ENCODE results near the gene TRDN.

Gene TRDN

GRCh38 chr6:123333000-123333756 lies 303.6 kb downstream of the TRDN start:
- H3K4me3 ChIP-seq (ENCODE audit: low read depth in 1 of 2, low read length in 2 of 2), result no peak overlapping the region
- no peak overlapping the region for H3K4me2 ChIP-seq (ENCODE audit: insufficient read depth, low read length)
- H3K9me3 ChIP-seq (ENCODE audit: insufficient read depth, low read length, severe bottlenecking), result no peaks in the 10 kb centered on the region
- H3K27ac ChIP-seq (ENCODE audit: low read length), result no peak overlapping the region
- no peaks in the 10 kb centered on the region for H3K27me3 ChIP-seq (ENCODE audit: insufficient read depth, low read length, poor library complexity)
- no peak overlapping the region for H3K9ac ChIP-seq (ENCODE audit: low read depth, low read length)
- ATAC-seq (ENCODE audit: insufficient read depth, low read depth), result no peak
- no peak for TF ChIP-seq EZH2 (IDR thresholded peaks at IDR 0.05; ENCODE audit: borderline replicate concordance, low read depth, low read length, severe bottlenecking)
- TF ChIP-seq CTCF (IDR thresholded peaks at IDR 0.05; ENCODE audit: borderline replicate concordance, extremely low read depth, low read length, poor library complexity, severe bottlenecking), result no peak
- H4K20me1 ChIP-seq (ENCODE audit: insufficient read depth, low read length), result no peaks in the 10 kb centered on the region
- no peak for DNase-seq
- H3K4me1 ChIP-seq (ENCODE audit: insufficient read depth, low read length), result no peaks in the 10 kb centered on the region
- no peaks in the 10 kb centered on the region for H3K36me3 ChIP-seq (ENCODE audit: insufficient read depth, low read length)
- no peaks in the 10 kb centered on the region for H3K79me2 ChIP-seq (ENCODE audit: insufficient read depth, low read length)
- H2AFZ ChIP-seq (ENCODE audit: low read depth, low read length), result no peak overlapping the region

DNA sequence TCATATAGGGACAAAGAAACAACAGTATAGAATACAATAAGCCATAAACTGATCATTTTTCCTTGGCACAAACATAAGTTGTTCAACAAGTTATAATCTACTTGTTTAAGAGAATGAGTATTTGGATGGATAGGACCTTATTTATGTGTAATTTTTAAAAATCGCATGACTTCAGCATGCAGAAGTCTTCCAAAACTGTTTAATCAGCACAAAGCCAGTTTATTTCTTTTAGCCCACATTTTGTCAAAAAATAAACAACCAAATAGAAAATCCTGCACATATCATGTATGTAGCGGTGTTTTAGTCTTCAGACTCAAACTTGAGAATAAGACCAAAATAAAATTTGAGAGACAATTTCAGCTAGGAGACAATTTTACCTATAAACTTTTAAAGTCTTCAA lies 304.7 kb downstream of the TRDN start:
- Histone ChIP-seq H3K4me2 (ENCODE audit: insufficient read depth, low read length) (no peak overlapping the region), H3K4me1 (ENCODE audit: insufficient read depth, low read length) (no peaks in the 10 kb centered on the region), H3K27ac (ENCODE audit: low read length) (no peak overlapping the region), H4K20me1 (ENCODE audit: insufficient read depth, low read length) (no peaks in the 10 kb centered on the region), H3K27me3 (ENCODE audit: insufficient read depth, low read length, poor library complexity) (no peaks in the 10 kb centered on the region), H2AFZ (ENCODE audit: low read depth, low read length) (no peak overlapping the region), H3K9ac (ENCODE audit: low read depth, low read length) (no peak overlapping the region), H3K79me2 (ENCODE audit: insufficient read depth, low read length) (no peaks in the 10 kb centered on the region), H3K36me3 (ENCODE audit: insufficient read depth, low read length) (no peaks in the 10 kb centered on the region), H3K4me3 (ENCODE audit: low read depth in 1 of 2, low read length in 2 of 2) (no peak overlapping the region), H3K9me3 (ENCODE audit: insufficient read depth, low read length, severe bottlenecking) (no peaks in the 10 kb centered on the region)
- DNase-seq (no peak), ATAC-seq (ENCODE audit: insufficient read depth, low read depth) (no peak)
- TF ChIP-seq CTCF (IDR thresholded peaks at IDR 0.05; ENCODE audit: borderline replicate concordance, extremely low read depth, low read length, poor library complexity, severe bottlenecking) (no peak), EZH2 (IDR thresholded peaks at IDR 0.05; ENCODE audit: borderline replicate concordance, low read depth, low read length, severe bottlenecking) (no peak)

GRCh38 chr6:123329337-123329736 lies 307.4 kb downstream of the TRDN start:
- Histone ChIP-seq H3K79me2 (ENCODE audit: insufficient read depth, low read length) (no peaks in the 10 kb centered on the region), H3K27me3 (ENCODE audit: insufficient read depth, low read length, poor library complexity) (no peaks in the 10 kb centered on the region), H3K4me1 (ENCODE audit: insufficient read depth, low read length) (no peaks in the 10 kb centered on the region), H3K27ac (ENCODE audit: low read length) (no peak overlapping the region), H3K36me3 (ENCODE audit: insufficient read depth, low read length) (no peaks in the 10 kb centered on the region), H3K9ac (ENCODE audit: low read depth, low read length) (no peak overlapping the region), H3K4me2 (ENCODE audit: insufficient read depth, low read length) (no peak overlapping the region), H4K20me1 (ENCODE audit: insufficient read depth, low read length) (no peaks in the 10 kb centered on the region), H2AFZ (ENCODE audit: low read depth, low read length) (no peak overlapping the region), H3K4me3 (ENCODE audit: low read depth in 1 of 2, low read length in 2 of 2) (no peak overlapping the region), H3K9me3 (ENCODE audit: insufficient read depth, low read length, severe bottlenecking) (no peaks in the 10 kb centered on the region)
- ATAC-seq (ENCODE audit: insufficient read depth, low read depth) (no peak), DNase-seq (no peak)
- no peak for TF ChIP-seq CTCF (IDR thresholded peaks at IDR 0.05; ENCODE audit: borderline replicate concordance, extremely low read depth, low read length, poor library complexity, severe bottlenecking)
- TF ChIP-seq EZH2 (IDR thresholded peaks at IDR 0.05; ENCODE audit: borderline replicate concordance, low read depth, low read length, severe bottlenecking), result no peak
